NCI-H1930 (cell line): ENCODE data around the gene LGALS4.
"Not testable (repeated sequence)": the region's sequence is repeated elsewhere in the genome, so short reads cannot be mapped to it uniquely, and the experiment has no call there.

Experiments used
- DNase-seq, 2 experiments: peaks; one replicate each; lab custom pipeline; 2025; lab: John Stamatoyannopoulos, UW

LGALS4 gene, protein sequence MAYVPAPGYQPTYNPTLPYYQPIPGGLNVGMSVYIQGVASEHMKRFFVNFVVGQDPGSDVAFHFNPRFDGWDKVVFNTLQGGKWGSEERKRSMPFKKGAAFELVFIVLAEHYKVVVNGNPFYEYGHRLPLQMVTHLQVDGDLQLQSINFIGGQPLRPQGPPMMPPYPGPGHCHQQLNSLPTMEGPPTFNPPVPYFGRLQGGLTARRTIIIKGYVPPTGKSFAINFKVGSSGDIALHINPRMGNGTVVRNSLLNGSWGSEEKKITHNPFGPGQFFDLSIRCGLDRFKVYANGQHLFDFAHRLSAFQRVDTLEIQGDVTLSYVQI

DNA sequence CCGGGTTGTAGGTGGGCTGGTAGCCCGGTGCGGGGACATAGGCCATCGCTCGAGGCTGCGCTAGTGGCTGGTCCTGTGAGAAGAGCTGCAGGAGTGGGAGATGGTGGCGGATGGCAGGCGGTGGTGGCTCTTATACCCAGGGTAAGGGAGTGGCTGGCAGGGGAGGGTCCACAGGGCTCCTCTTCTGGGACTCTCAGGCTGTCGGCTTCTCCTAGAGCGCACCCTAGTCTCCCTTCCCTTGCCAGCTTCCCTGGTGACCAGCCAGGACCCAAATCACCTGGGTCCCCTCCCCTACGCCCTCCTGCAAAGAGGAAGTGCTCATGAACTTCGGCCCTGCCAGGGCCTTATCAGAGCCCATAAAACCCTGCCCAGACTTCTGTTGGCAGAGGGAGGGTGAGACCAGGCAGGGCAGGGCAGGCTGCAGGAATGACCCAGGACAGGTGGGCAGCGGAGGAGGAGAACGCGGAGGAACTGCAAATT is at the start of gene LGALS4:
TSS of gene LGALS4 (minus strand) at position 105 of the 480 bp plus-strand sequence. CDS start at position 46, 59 bp downstream.
- DNase-seq = no peak

DNA sequence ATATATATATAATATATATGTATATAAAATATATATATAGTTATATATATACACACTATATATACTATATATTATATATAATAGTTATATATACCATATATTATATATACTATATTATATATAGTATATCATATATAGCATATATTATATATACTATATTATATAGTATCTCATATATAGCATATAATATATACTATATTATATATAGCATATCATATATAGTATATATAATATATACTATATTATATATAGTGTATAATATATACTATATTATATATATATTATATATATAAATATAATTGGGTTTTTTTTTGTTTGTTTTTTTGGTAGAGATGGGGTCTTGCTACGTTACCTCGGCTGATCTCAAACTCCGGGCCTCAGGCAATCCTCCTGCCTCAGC is 48.6 kb upstream of the LGALS4 start:
- no peak for DNase-seq

DNA sequence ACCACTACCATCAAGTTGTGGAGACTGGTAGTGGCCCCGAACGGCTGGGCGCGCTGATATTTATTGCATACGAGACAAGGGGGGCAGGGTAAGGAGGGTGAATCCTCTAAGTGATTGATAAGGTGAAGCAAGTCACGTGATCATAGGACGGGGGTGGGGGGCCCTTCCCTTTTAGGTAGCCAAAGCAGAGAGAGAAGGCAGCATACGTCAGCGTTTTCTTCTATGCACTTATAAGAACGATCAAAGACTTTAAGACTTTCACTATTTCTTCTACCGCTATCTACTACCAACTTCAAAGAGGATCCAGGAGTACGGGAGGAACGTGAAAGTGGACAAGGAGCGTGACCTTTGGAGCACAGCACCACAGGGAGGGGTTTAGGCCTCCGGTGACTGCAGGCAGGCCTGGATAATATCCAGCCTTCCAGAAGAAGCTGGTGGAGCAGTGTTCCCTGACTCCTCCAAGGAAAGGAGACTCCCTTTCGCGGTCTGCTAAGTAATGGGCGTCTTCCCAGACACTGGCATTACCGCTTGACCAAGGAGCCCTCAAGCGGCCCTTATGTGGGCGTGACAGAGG is 47.0 kb upstream of the LGALS4 start:
- DNase-seq = not testable (repeated sequence)

- DNase-seq = no peak
Observed at GRCh38 chr19:38856813-38857212, 44.1 kb upstream of the LGALS4 start.

DNA sequence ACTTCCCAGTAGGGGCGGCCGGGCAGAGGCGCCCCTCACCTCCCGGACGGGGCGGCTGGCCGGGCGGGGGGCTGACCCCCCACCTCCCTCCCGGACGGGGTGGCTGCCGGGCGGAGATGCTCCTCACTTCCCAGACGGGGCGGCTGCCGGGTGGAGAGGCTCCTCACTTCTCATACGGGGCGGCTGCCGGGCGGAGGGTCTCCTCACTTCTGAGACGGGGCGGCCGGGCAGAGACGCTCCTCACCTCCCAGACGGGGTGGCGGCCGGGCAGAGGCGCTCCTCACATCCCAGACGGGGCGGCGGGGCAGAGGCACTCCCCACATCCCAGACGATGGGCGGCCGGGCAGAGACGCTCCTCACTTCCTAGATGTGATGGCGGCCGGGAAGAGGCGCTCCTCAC is 43.0 kb upstream of the LGALS4 start:
- DNase-seq = not testable (repeated sequence)

- DNase-seq = not testable (repeated sequence)
Observed at GRCh38 chr19:38854961-38855360, 42.2 kb upstream of the LGALS4 start.

- no peak for DNase-seq
Observed at GRCh38 chr19:38853214-38853613, 40.5 kb upstream of the LGALS4 start.

GRCh38 chr19:38852231-38853044 is 39.7 kb upstream of the LGALS4 start:
- DNase-seq = no peak

DNA sequence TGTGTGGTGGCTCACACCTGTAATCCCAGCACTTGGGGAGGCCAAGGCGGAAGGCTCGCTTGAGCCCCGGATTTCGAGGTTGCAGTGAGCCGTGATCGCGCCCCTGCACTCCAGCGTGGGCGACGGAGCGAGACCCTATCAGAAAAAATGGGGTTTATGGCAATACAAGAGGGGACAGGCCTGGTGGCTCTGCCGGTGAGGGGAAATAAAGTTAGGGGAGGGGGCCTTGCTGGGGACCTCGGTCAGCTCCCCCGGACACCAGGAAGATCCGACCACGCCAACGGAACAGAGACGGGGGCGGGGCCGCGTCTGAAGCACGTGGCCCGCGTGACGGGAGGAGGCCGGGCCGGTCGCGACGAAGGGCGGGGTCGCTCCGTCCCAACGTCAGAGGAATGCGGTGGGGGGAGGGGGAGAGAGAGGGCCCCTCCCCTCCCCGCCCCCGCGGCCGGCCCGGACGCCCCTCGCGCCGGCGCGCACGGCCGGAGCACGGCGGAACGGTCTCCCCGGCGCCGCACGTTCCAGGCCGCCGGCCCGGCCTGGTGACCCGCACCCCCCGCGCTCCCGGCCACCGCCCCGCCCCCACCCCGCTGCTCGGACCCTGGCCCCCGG is 39.0 kb upstream of the LGALS4 start:
- peak; percentile 90 to 94 for DNase-seq

- no peak for DNase-seq
Observed at GRCh38 chr19:38850976-38851621, 38.4 kb upstream of the LGALS4 start.

- DNase-seq = no peak
Observed at GRCh38 chr19:38850436-38850975, 37.8 kb upstream of the LGALS4 start.

- peak; percentile 100 for DNase-seq
Observed at GRCh38 chr19:38849860-38850435, 37.2 kb upstream of the LGALS4 start, which contains the start of gene HNRNPL. HNRNPL (minus strand) TSS chr19:38849986; CDS start chr19:38849966, 20 bp downstream.

GRCh38 chr19:38849147-38849859 is 36.6 kb upstream of the LGALS4 start:
- DNase-seq = peak; percentile 96 to 97

DNA sequence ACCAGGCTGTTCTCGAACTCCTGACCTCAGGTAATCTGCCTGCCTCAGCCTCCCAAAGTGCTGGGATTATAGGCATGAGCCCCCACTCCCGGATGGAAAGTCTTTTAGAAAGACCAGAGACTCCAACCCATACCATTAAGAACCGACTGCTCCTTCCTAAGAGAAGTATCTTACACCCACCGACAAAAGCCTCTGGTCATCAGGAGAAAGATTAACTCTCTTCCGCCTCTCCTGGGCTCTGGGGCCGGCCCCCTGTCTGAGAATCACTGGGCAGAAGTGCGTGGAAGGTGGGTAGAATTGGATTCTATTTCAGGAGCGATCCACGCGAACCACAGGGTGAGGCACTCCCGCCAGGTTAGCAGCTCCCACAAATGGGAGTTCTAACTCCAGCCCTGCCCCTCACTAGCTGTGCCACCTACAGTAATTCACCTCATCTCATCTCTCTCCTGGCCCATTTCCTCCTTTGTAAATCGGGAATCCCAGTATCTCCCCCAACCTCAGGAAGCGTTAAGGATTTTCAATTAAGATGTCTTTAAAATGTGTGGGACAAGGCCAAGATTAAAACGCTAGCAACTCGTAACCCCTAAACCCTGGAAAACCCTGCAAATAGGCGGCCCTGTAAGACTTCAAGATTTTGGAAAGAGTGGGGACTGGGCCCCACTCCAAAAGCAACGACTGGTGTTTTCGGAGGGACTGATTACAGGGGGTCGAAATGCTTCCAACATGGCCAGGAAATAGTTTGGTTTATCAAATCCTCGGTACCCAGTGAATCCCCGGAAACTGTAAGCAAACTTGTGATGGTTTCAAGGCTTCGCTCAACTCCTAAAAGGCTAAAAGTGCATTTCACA is 35.8 kb upstream of the LGALS4 start:
- no peak for DNase-seq

DNA sequence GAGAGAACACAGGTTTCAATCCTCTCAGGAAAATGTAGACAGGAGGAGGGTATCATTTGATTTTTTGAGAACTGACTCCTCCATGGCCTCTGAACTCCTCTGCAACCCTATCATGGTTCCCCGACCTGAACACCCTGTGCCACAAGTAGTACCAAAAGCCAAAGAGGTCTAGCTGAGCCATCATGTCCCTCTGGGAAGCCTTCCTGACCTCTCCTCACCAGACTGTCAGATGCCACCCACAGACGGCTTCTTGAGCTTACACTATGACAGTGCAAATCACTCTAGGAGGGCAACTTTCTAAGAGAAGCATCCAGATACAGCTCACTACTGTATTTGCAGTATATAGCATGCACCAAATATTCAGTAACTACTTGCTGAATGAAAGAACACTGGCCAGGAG is 33.4 kb upstream of the LGALS4 start:
- DNase-seq = no peak

- no peak for DNase-seq
Observed at GRCh38 chr19:38845374-38846024, 32.8 kb upstream of the LGALS4 start.

- no peak for DNase-seq
Observed at GRCh38 chr19:38844093-38844686, 31.4 kb upstream of the LGALS4 start.

- no peak for DNase-seq
Observed at GRCh38 chr19:38843175-38843758, 30.5 kb upstream of the LGALS4 start.
